Activated B cell treated with CpG ODN at 0.5 μM for 24 hours (primary cell): ENCODE measurements around the gene NOX4. TPM values are rescaled to one million over a fixed set of nuclear protein-coding genes. Genes with fewer than 3 reads are reported as not detected.
"Not testable (repeated sequence)": the region's sequence is repeated elsewhere in the genome, so short reads cannot be mapped to it uniquely, and the experiment has no call there.

Experiments
- ATAC-seq: fragments of 200-7000 bp; cut with Tn5 transposase; one replicate; pipeline ENCODE4 v1.10.0; 2021; ENCODE audit warnings: low read depth, mild to moderate bottlenecking, moderate library complexity
- CTCF ChIA-PET: fragments of 350-600 bp; sonication (Branson Sonifier 250); formaldehyde crosslinking; loops from one replicate; lab custom pipeline; 2021; ENCODE audit warnings: antibody characterized with exemption; lab: Charles Lee
- POLR2A ChIA-PET: fragments of 350-600 bp; sonication (Branson Sonifier 250); formaldehyde crosslinking; loops from one replicate; lab custom pipeline; 2021; ENCODE audit warnings: antibody characterized with exemption; lab: Charles Lee
- DNase-seq: peaks from one replicate; pipeline ENCODE4 v3.0.0; 2022
- H3K27ac Mint-ChIP-seq: one replicate; pipeline ENCODE4 v1.8.0; 2020; ENCODE audit warnings: mixed read lengths
- H3K27me3 Mint-ChIP-seq: one replicate; pipeline ENCODE4 v1.8.0; 2021; ENCODE audit warnings: mixed read lengths
- H3K36me3 Mint-ChIP-seq: one replicate; pipeline ENCODE4 v1.8.0; 2021; ENCODE audit warnings: low read depth, mixed read lengths
- H3K4me1 Mint-ChIP-seq: one replicate; pipeline ENCODE4 v1.8.0; 2021; ENCODE audit warnings: mixed read lengths
- H3K4me3 Mint-ChIP-seq: one replicate; pipeline ENCODE4 v1.8.0; 2020; ENCODE audit warnings: mild to moderate bottlenecking, mixed read lengths
- H3K9me3 Mint-ChIP-seq: one replicate; pipeline ENCODE4 v1.8.0; 2020; ENCODE audit warnings: mixed read lengths
- intact Hi-C: fragments of 100-400 bp; cut with micrococcal nuclease; formaldehyde crosslinking; loops from one replicate; pipeline ENCODE4 v1.15.1; 2024
- total RNA-seq: library from RNA; stranded (reverse); gene quantifications from 2 replicates; pipeline ENCODE4 v1.2.3, GENCODE V29; 2022
- TF ChIP-seq, protein P1 (sequence below): fragments of 200-600 bp; IDR thresholded peaks from one replicate; pipeline ENCODE4 v1.8.0; 2022; ENCODE audit warnings: antibody characterized with exemption, mild to moderate bottlenecking

The NOX4 gene
- total RNA-seq, 1 donor from 2014 or later: not detected

DNA sequence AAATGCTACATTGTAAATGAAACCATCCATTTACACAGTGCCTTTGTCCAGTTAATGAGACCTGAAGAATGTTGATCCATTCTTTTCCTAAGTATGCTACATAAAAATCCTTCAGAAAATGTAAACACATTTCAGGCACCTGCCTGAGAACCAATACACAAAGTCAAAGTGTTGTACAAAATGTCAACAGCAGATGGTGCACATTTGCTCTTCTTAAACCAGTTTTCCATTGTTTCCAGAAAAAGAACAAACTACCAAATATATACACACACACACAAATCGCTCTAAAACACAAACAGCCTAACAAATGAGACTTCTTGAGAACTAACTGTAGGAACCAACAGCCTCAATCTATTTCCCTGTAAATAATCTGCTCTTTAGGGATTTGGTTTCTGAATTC, 157.5 kb downstream of the NOX4 start:
- H3K27me3 Mint-ChIP-seq, POLR2A ChIA-PET, H3K4me3 Mint-ChIP-seq, H3K4me1 Mint-ChIP-seq, H3K36me3 Mint-ChIP-seq, ATAC-seq, H3K9me3 Mint-ChIP-seq, DNase-seq, CTCF ChIA-PET, intact Hi-C loops, H3K27ac Mint-ChIP-seq: not testable (repeated sequence)

DNA sequence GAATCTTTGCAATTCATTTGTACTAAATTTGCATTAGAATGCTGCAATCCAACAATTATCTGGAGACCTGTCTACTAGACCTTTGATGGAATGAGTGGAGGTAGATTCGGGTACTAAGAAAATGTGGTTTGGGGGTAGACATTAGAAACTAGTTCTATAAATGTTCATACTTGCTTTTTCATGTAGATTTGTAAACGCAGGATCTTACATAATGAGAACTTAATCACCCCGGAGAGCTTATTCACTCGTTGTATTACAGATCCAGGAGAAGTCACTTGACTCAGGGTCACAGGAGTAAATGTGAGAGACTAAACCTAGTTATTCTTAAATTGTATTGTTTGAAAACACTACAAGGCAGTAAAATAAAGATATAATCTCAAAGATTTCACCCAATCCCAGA, 159.2 kb downstream of the NOX4 start:
- H3K36me3 Mint-ChIP-seq, H3K27me3 Mint-ChIP-seq, H3K4me1 Mint-ChIP-seq, H3K27ac Mint-ChIP-seq, intact Hi-C loops, ATAC-seq, POLR2A ChIA-PET, DNase-seq, H3K9me3 Mint-ChIP-seq, H3K4me3 Mint-ChIP-seq, CTCF ChIA-PET: not testable (repeated sequence)

DNA sequence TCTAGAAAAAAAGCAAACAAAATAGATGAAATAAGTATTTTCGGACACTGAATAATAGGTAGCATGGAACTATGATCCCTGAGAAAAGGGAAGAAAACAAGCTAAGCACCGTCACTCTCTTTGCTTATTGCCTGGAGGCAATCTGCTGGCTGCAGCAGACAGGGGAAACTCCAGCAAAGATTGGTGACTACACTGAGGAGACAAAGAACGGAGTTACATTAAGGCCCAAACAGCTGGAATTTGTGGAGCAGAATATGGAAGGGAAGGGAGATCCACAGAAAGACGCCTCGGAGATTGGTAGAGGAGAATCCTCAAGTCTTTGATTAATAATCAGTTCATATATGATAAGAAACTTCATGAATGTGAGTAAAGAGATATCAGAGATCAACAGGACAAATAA, 163.3 kb downstream of the NOX4 start:
- DNase-seq (no peak), ATAC-seq (no peak)
- no peaks in the 10 kb centered on the region for H3K36me3 Mint-ChIP-seq
- H3K27ac Mint-ChIP-seq: no peak overlapping the region
- ChIA-PET CTCF (no interaction called here), POLR2A (no interaction called here)
- H3K9me3 Mint-ChIP-seq: no peaks in the 10 kb centered on the region
- no peaks in the 10 kb centered on the region for H3K27me3 Mint-ChIP-seq
- intact Hi-C loops: no loop called here
- H3K4me3 Mint-ChIP-seq: no peak overlapping the region
- TF ChIP-seq, protein P1, sequence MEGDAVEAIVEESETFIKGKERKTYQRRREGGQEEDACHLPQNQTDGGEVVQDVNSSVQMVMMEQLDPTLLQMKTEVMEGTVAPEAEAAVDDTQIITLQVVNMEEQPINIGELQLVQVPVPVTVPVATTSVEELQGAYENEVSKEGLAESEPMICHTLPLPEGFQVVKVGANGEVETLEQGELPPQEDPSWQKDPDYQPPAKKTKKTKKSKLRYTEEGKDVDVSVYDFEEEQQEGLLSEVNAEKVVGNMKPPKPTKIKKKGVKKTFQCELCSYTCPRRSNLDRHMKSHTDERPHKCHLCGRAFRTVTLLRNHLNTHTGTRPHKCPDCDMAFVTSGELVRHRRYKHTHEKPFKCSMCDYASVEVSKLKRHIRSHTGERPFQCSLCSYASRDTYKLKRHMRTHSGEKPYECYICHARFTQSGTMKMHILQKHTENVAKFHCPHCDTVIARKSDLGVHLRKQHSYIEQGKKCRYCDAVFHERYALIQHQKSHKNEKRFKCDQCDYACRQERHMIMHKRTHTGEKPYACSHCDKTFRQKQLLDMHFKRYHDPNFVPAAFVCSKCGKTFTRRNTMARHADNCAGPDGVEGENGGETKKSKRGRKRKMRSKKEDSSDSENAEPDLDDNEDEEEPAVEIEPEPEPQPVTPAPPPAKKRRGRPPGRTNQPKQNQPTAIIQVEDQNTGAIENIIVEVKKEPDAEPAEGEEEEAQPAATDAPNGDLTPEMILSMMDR: no peak
- H3K4me1 Mint-ChIP-seq: no peaks in the 10 kb centered on the region

DNA sequence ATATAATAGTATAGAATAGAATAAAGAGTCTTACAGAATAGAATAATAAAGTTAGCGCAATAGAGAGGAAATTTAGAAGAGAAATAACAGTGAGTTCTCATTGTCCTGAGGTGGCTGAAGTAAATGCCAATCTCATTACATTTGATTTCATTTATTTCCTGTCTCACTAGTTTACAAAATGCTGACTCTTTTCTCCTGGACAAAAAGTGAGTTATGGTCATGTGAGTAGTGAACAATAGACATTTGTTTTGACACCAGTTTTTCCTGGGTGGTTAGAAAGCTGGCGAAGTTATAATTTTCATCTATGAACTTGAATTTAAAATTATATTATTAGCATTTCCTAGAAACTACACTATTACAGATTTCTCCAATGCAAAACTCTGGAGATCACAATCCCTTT, 169.8 kb downstream of the NOX4 start:
- intact Hi-C loops: no loop called here
- Mint-ChIP-seq H3K9me3 (peaks cover 2% of the 10 kb centered on the region), H3K27ac (no peak overlapping the region), H3K36me3 (no peaks in the 10 kb centered on the region), H3K4me3 (no peak overlapping the region), H3K4me1 (no peaks in the 10 kb centered on the region), H3K27me3 (no peaks in the 10 kb centered on the region)
- ChIA-PET CTCF (no interaction called here), POLR2A (no interaction called here)
- TF ChIP-seq, protein P1: no peak
- DNase-seq (no peak), ATAC-seq (no peak)

DNA sequence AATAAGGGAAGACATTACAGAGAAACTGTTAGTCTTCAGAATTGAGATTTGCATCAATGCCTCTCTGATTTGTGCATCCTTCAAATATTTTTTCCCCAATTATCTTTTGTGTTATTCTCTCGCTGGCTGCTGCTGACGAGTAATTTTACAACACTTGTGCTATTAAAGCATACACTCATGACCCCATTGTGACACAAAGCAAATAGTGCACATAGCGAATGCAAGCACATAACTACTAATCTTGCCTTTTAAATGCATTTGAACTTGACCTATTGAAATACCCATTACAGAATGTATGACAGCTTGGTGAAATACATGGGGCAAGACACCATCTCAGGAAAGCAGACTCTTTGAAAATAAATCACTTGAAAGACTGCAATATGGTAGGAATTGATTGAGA, 180.6 kb downstream of the NOX4 start:
- DNase-seq, intact Hi-C loops, H3K36me3 Mint-ChIP-seq, H3K4me1 Mint-ChIP-seq, H3K27me3 Mint-ChIP-seq, H3K9me3 Mint-ChIP-seq, ATAC-seq, CTCF ChIA-PET, H3K4me3 Mint-ChIP-seq, POLR2A ChIA-PET, H3K27ac Mint-ChIP-seq: not testable (repeated sequence)

DNA sequence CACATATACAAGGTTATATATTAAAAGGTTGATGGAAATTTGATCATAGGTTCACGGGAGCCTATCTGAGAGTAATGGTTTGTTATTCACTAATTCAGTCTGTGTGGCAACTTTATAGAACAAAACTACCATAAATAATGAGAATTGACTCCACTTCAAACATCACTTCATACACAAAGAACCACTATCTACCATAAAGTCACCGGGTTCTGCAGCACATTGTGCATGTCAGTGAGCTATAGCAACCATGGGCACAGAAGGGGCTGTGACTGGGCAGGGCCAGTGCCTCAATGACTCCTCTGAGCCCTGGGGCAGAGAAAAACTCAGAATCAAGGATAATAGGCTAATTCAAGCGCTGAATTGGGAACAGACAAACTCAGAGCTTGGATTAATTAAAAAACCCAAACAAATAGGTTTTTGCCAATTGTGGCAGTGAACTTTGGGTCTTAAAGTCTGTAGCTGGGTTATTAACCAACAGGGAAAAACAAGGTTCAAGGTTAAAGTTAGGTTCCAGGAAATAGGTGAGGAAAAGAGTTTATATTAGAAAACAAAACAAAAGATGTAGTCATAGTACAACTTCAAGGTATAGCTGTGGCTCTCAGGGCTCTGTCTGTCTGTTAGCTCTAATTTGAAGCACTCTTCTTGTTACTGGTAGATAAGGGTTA, 181.7 kb downstream of the NOX4 start:
- H3K36me3 Mint-ChIP-seq, intact Hi-C loops, H3K27ac Mint-ChIP-seq, CTCF ChIA-PET, H3K4me1 Mint-ChIP-seq, H3K4me3 Mint-ChIP-seq, H3K9me3 Mint-ChIP-seq, DNase-seq, H3K27me3 Mint-ChIP-seq, ATAC-seq, POLR2A ChIA-PET: not testable (repeated sequence)

DNA sequence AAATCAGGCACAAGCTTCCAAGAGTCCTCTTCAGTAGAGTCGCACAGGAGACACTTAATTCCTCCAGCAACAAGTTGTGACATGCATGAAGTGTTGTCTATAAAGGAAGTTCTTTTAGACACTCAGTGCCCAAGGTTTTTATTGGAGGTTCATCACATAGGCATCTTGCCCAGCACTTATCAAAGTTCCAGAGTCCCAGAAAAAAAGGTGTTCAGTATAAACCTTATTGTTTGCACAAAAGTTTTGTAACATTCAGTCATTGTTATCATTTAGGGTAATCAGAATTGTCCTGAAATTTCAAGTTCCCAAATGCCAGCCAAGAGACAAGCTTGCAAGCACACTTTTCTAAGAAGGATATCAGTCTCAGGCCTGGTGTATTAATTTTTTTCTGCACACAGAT, 182.9 kb downstream of the NOX4 start:
- DNase-seq, H3K27ac Mint-ChIP-seq, intact Hi-C loops, H3K9me3 Mint-ChIP-seq, ATAC-seq, CTCF ChIA-PET, H3K4me3 Mint-ChIP-seq, H3K4me1 Mint-ChIP-seq, H3K36me3 Mint-ChIP-seq, H3K27me3 Mint-ChIP-seq, POLR2A ChIA-PET: not testable (repeated sequence)

DNA sequence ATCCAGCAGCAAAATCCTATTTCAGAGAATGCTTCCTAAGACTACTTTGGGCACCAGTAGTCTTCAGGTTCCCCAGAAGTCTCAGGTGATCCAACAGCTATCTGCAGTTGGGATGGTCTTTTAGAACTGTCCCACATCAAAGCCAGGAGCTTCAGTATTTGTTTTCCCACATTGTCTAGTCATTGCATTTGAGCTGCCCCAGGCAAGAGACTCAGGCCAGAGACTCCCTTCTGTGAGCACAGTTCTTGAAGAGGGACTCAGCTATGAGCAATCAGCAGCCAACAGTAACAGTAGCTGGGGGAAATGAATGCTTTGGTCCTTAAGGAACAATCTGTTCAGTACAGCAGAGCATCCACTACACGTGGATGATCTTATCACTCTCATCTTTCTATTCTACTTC, 188.1 kb downstream of the NOX4 start:
- H3K27me3 Mint-ChIP-seq, H3K27ac Mint-ChIP-seq, DNase-seq, intact Hi-C loops, POLR2A ChIA-PET, H3K9me3 Mint-ChIP-seq, H3K36me3 Mint-ChIP-seq, CTCF ChIA-PET, H3K4me3 Mint-ChIP-seq, ATAC-seq, H3K4me1 Mint-ChIP-seq: not testable (repeated sequence)

DNA sequence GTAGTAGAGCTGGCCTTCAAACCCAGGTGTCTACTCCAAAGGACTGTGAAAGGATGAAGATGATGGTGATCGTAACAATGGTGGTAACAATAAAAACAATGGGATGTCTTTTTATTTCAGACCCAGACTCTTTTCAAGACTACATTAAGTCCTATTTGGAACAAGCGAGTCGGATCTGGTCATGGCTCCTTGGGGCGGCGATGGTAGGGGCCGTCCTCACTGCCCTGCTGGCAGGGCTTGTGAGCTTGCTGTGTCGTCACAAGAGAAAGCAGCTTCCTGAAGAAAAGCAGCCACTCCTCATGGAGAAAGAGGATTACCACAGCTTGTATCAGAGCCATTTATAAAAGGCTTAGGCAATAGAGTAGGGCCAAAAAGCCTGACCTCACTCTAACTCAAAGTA, 196.2 kb downstream of the NOX4 start:
- POLR2A ChIA-PET: not testable (repeated sequence)

More for the DNA sequence above, 196.2 kb downstream of the NOX4 start:
- H3K27me3 Mint-ChIP-seq, H3K27ac Mint-ChIP-seq, DNase-seq, H3K4me3 Mint-ChIP-seq, intact Hi-C loops, CTCF ChIA-PET, H3K36me3 Mint-ChIP-seq, H3K9me3 Mint-ChIP-seq, H3K4me1 Mint-ChIP-seq, ATAC-seq: not testable (repeated sequence)
